Fibroblast of lung (primary cell): ENCODE data around the gene OR1I1. TPM values are rescaled to one million over a fixed set of nuclear protein-coding genes. Genes with fewer than 3 reads are reported as not detected.

Experiments
- DNase-seq, 2 donors: peaks; one replicate each; pipeline versions ENCODE4 v3.0.0 to v3.0.0-alpha.2; 2010; ENCODE audit warnings: low read depth in 2 of 2
- H2AFZ ChIP-seq: 2 replicates; pipeline ENCODE4 v1.5.1; 2012; ENCODE audit warnings: low read length, control low read depth, inconsistent platforms
- H3K27ac ChIP-seq: 2 replicates; pipeline ENCODE4 v1.5.1; 2011; ENCODE audit warnings: low read length, control low read depth; ENCODE audit not compliant: insufficient read depth
- H3K27me3 ChIP-seq: 2 replicates; pipeline ENCODE4 v1.5.1; 2011; ENCODE audit warnings: mild to moderate bottlenecking, low read length; ENCODE audit not compliant: control insufficient read depth, insufficient read depth
- H3K36me3 ChIP-seq: 2 replicates; pipeline ENCODE4 v1.5.1; 2011; ENCODE audit warnings: low read length; ENCODE audit not compliant: control insufficient read depth, insufficient read depth
- H3K4me1 ChIP-seq: 2 replicates; pipeline ENCODE4 v1.5.1; 2011; ENCODE audit warnings: low read length; ENCODE audit not compliant: control insufficient read depth, insufficient read depth; ENCODE audit errors: extremely low read depth
- H3K4me2 ChIP-seq: 2 replicates; pipeline ENCODE4 v1.5.1; 2011; ENCODE audit warnings: low read length, control low read depth; ENCODE audit not compliant: insufficient read depth; ENCODE audit errors: extremely low read depth
- H3K4me3 ChIP-seq, 4 experiments: fragments of 200-600 bp in 1 of 4; sonication (generic) in 1 of 4; replicated peaks in 1 of 4; 2 replicates each; pipeline ENCODE4 v1.5.1; 2011 to 2016; ENCODE audit warnings: low read length in 4 of 4, low read depth in 3 of 4, mild to moderate bottlenecking in 3 of 4, control low read depth in 2 of 4, inconsistent platforms in 1 of 4, mixed read lengths in 1 of 4; ENCODE audit not compliant: insufficient read depth in 1 of 4; ENCODE audit errors: control extremely low read depth in 1 of 4
- H3K79me2 ChIP-seq: 2 replicates; pipeline ENCODE4 v1.5.1; 2012; ENCODE audit warnings: mild to moderate bottlenecking, low read length, inconsistent platforms; ENCODE audit not compliant: control insufficient read depth, insufficient read depth
- H3K9ac ChIP-seq: 2 replicates; pipeline ENCODE4 v1.5.1; 2011; ENCODE audit warnings: mild to moderate bottlenecking, low read length, control low read depth; ENCODE audit not compliant: insufficient read depth
- H3K9me3 ChIP-seq: 2 replicates; pipeline ENCODE4 v1.5.1; 2012; ENCODE audit warnings: low read depth, low read length; ENCODE audit not compliant: control insufficient read depth, insufficient read depth
- H4K20me1 ChIP-seq: 2 replicates; pipeline ENCODE4 v1.5.1; 2011; ENCODE audit warnings: low read length; ENCODE audit not compliant: control insufficient read depth, insufficient read depth; ENCODE audit errors: extremely low read depth
- EZH2 ChIP-seq: IDR thresholded peaks from 2 replicates; pipeline ENCODE4 v1.5.1; 2012; ENCODE audit warnings: low read length, control low read depth, mild to moderate bottlenecking; ENCODE audit errors: missing control alignments
- polyA plus RNA-seq, 2 donors: library from polyadenylated mRNA; depleted of rRNA in 1 of 2; stranded (reverse) in 1 of 2; unstranded in 1 of 2; fragments of >200 nt; gene quantifications; 2 replicates each; pipeline ENCODE4 v1.2.1, GENCODE V29; 2011 to 2012; ENCODE audit warnings: missing spikeins in 1 of 2
- total RNA-seq: library from RNA; depleted of rRNA; stranded (reverse); fragments of >200 nt; gene quantifications from 2 replicates; pipeline ENCODE4 v1.2.1, GENCODE V29; 2014
- TF ChIP-seq, protein P1 (sequence below), 2 donors: IDR thresholded peaks in 1 of 2; conservative IDR thresholded peaks in 1 of 2; 1 replicate in 1 of 2; 2 replicates in 1 of 2; pipeline ENCODE4 v1.5.1; 2011 to 2012; ENCODE audit warnings: low read length in 2 of 2, control low read depth in 1 of 2, inconsistent platforms in 1 of 2, low read depth in 1 of 2, mild to moderate bottlenecking in 1 of 2

Gene OR1I1
- total and polyA plus RNA-seq, 2 donors (not counting 1 experiment from before 2014, with no cell fraction given): not detected

DNA sequence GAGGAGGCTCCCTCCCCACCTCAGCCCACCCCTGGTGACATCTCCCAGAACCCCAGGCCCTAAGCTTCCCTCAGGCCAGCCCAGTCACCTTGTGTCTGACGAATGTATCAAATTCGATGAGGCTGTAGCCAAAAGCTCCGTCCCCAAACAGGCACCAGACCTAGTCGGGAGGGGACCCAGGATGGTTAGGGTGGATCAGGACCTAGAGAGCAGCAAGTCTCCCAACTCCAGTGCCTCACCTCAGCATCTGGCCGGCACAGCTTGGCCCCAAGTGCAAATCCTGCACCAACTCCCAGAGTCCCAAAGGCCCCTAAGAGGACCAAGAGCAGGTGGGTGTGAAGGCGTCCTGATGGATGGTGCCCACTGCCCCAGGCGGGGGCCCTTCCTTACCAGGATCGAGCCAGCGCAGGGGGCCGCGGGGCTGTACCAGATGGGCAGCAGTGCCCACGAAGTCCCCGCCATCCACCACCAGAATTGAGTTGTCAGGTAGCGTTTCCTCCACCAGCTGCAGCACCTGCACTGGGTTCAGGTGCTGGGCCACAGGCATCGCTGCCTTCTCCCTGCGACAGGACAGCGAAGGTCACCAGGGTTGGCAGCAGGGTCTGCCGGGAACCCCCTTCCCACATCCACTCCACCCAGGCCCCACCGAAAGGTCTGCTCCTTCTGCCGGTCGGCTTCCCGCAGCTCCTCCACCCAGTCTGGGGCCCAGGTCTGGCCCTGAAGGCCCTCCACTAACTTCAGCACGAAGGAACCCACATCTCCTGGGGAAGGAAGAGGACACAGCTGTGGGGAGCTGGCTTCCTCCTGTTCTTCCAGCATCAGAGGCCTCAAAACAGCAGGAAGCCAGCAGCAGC lies 34.0 kb downstream of the OR1I1 start:
- Histone ChIP-seq H3K9me3 (no peaks in the 10 kb centered on the region), H3K4me3 (no peak overlapping the region), H3K27me3 (no peaks in the 10 kb centered on the region), H4K20me1 (no peaks in the 10 kb centered on the region), H3K36me3 (peaks cover 51% of the 10 kb centered on the region), H3K27ac (no peak overlapping the region), H3K4me2 (no peak overlapping the region), H3K9ac (no peak overlapping the region), H3K4me1 (peaks cover 10% of the 10 kb centered on the region), H2AFZ (no peak overlapping the region), H3K79me2 (peaks cover 2% of the 10 kb centered on the region)
- TF ChIP-seq EZH2: no peak
- TF ChIP-seq, protein P1, sequence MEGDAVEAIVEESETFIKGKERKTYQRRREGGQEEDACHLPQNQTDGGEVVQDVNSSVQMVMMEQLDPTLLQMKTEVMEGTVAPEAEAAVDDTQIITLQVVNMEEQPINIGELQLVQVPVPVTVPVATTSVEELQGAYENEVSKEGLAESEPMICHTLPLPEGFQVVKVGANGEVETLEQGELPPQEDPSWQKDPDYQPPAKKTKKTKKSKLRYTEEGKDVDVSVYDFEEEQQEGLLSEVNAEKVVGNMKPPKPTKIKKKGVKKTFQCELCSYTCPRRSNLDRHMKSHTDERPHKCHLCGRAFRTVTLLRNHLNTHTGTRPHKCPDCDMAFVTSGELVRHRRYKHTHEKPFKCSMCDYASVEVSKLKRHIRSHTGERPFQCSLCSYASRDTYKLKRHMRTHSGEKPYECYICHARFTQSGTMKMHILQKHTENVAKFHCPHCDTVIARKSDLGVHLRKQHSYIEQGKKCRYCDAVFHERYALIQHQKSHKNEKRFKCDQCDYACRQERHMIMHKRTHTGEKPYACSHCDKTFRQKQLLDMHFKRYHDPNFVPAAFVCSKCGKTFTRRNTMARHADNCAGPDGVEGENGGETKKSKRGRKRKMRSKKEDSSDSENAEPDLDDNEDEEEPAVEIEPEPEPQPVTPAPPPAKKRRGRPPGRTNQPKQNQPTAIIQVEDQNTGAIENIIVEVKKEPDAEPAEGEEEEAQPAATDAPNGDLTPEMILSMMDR (conservative IDR thresholded peaks at IDR 0.05 in 1 of 2, IDR thresholded peaks at IDR 0.05 in 1 of 2; ENCODE audit: low read depth in 1 of 2, low read length in 2 of 2): no peak
- DNase-seq: no peak

DNA sequence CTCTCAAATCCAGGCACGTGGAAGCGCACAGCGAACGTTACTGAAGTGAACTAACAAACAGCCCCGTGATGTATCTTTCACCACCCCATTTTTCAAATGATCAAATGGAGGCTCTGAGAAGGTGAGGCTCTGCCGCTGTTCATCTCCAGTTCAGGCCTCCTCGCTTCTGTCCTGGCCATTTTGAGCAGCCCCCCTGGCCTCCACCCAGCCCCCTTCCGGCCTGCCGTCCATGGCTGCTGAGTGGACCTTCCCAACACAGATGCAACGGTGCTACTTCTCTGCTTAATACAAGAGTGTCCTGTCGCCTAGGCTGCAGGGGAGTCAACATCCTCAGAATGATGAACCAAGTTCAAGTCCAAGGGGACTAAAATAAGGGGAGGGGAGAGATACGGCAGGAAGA lies 34.8 kb downstream of the OR1I1 start:
- H3K36me3 ChIP-seq: peaks cover 44% of the 10 kb centered on the region
- H3K4me1 ChIP-seq: peaks cover 10% of the 10 kb centered on the region
- TF ChIP-seq, protein P1 (conservative IDR thresholded peaks at IDR 0.05 in 1 of 2, IDR thresholded peaks at IDR 0.05 in 1 of 2; ENCODE audit: low read depth in 1 of 2, low read length in 2 of 2): no peak
- TF ChIP-seq EZH2: no peak
- H3K4me2 ChIP-seq: no peak overlapping the region
- H3K27ac ChIP-seq: no peak overlapping the region
- H2AFZ ChIP-seq: no peak overlapping the region
- H3K9me3 ChIP-seq: no peaks in the 10 kb centered on the region
- H4K20me1 ChIP-seq: no peaks in the 10 kb centered on the region
- H3K27me3 ChIP-seq: no peaks in the 10 kb centered on the region
- no peak overlapping the region for H3K4me3 ChIP-seq
- peaks cover 2% of the 10 kb centered on the region for H3K79me2 ChIP-seq
- H3K9ac ChIP-seq: no peak overlapping the region
- DNase-seq: no peak

DNA sequence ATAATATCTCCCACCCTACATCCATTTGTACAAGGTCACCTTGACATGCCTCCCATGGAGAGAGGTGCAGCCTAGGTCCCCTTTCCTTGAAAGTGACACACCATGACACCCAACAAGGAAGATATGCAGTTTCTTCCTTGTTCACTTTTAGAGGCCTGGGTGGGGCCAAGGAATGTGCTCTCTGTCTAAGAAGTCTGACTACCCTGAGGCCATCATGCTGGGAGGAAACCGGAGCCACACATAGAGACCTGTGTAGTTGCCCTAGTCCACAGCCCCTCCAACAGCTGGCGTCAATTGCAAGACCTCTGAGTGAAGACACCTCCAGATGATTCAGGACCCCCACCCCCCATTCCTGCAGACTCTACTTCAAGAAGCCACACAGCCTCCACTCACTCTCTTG lies 36.2 kb downstream of the OR1I1 start:
- no peak overlapping the region for H3K27ac ChIP-seq
- H3K4me1 ChIP-seq: peaks cover 10% of the 10 kb centered on the region
- no peak overlapping the region for H2AFZ ChIP-seq
- H3K27me3 ChIP-seq: no peaks in the 10 kb centered on the region
- no peak overlapping the region for H3K4me3 ChIP-seq
- no peak for DNase-seq
- H3K79me2 ChIP-seq: no peaks in the 10 kb centered on the region
- H3K9ac ChIP-seq: no peak overlapping the region
- H4K20me1 ChIP-seq: no peaks in the 10 kb centered on the region
- H3K9me3 ChIP-seq: no peaks in the 10 kb centered on the region
- TF ChIP-seq EZH2: no peak
- TF ChIP-seq, protein P1 (conservative IDR thresholded peaks at IDR 0.05 in 1 of 2, IDR thresholded peaks at IDR 0.05 in 1 of 2; ENCODE audit: low read depth in 1 of 2, low read length in 2 of 2): no peak
- peaks cover 40% of the 10 kb centered on the region for H3K36me3 ChIP-seq
- no peak overlapping the region for H3K4me2 ChIP-seq
